ENCODE measurements around the gene ARHGEF17.

DNA sequence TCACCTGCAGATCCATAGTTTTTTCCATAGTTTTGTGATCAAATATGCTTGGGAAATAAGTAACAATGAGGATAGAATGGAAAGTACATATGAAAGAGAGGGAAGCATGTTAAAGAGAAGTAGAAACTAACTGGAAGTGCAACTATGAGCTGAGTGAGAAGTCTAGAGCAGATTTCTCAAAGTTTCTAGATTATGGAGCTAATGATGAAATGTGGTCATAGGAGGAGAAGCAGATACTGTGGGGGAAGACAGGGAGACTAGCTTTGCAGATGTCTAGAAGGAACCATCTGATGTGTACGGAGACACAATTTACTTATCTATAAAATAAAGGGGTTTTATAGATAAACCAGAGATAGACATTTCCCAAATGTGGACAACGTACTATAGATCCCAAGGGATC, 105.2 kb downstream of the ARHGEF17 start:
- no peak for TF ChIP-seq ZFP3 (CRISPR knock-in tag; IDR thresholded peaks at IDR 0.05)
- no peak for TF ChIP-seq ZFP30 (CRISPR knock-in tag; IDR thresholded peaks at IDR 0.05)
- no peak for TF ChIP-seq RARB (CRISPR knock-in tag; IDR thresholded peaks at IDR 0.05)
- no peak for TF ChIP-seq ZNF565 (CRISPR knock-in tag; conservative IDR thresholded peaks at IDR 0.05; ENCODE audit: low read depth)
- no peak for TF ChIP-seq ZC3H10 (CRISPR knock-in tag; IDR thresholded peaks at IDR 0.05)
- TF ChIP-seq OSR1 (CRISPR knock-in tag; IDR thresholded peaks at IDR 0.05): no peak
- TF ChIP-seq BACH2 (CRISPR knock-in tag; IDR thresholded peaks at IDR 0.05; ENCODE audit: borderline replicate concordance): no peak
- TF ChIP-seq, protein P1, sequence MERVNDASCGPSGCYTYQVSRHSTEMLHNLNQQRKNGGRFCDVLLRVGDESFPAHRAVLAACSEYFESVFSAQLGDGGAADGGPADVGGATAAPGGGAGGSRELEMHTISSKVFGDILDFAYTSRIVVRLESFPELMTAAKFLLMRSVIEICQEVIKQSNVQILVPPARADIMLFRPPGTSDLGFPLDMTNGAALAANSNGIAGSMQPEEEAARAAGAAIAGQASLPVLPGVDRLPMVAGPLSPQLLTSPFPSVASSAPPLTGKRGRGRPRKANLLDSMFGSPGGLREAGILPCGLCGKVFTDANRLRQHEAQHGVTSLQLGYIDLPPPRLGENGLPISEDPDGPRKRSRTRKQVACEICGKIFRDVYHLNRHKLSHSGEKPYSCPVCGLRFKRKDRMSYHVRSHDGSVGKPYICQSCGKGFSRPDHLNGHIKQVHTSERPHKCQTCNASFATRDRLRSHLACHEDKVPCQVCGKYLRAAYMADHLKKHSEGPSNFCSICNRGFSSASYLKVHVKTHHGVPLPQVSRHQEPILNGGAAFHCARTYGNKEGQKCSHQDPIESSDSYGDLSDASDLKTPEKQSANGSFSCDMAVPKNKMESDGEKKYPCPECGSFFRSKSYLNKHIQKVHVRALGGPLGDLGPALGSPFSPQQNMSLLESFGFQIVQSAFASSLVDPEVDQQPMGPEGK (CRISPR knock-in tag; IDR thresholded peaks at IDR 0.05; ENCODE audit: borderline replicate concordance): no peak
- TF ChIP-seq ARNTL (CRISPR knock-in tag; IDR thresholded peaks at IDR 0.05; ENCODE audit: borderline replicate concordance, low read depth): no peak
- TF ChIP-seq, protein P2, sequence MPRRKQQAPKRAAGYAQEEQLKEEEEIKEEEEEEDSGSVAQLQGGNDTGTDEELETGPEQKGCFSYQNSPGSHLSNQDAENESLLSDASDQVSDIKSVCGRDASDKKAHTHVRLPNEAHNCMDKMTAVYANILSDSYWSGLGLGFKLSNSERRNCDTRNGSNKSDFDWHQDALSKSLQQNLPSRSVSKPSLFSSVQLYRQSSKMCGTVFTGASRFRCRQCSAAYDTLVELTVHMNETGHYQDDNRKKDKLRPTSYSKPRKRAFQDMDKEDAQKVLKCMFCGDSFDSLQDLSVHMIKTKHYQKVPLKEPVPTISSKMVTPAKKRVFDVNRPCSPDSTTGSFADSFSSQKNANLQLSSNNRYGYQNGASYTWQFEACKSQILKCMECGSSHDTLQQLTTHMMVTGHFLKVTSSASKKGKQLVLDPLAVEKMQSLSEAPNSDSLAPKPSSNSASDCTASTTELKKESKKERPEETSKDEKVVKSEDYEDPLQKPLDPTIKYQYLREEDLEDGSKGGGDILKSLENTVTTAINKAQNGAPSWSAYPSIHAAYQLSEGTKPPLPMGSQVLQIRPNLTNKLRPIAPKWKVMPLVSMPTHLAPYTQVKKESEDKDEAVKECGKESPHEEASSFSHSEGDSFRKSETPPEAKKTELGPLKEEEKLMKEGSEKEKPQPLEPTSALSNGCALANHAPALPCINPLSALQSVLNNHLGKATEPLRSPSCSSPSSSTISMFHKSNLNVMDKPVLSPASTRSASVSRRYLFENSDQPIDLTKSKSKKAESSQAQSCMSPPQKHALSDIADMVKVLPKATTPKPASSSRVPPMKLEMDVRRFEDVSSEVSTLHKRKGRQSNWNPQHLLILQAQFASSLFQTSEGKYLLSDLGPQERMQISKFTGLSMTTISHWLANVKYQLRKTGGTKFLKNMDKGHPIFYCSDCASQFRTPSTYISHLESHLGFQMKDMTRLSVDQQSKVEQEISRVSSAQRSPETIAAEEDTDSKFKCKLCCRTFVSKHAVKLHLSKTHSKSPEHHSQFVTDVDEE (CRISPR knock-in tag; IDR thresholded peaks at IDR 0.05): no peak
- no peak for TF ChIP-seq GLIS3 (CRISPR knock-in tag; IDR thresholded peaks at IDR 0.05)
- TF ChIP-seq, protein P3, sequence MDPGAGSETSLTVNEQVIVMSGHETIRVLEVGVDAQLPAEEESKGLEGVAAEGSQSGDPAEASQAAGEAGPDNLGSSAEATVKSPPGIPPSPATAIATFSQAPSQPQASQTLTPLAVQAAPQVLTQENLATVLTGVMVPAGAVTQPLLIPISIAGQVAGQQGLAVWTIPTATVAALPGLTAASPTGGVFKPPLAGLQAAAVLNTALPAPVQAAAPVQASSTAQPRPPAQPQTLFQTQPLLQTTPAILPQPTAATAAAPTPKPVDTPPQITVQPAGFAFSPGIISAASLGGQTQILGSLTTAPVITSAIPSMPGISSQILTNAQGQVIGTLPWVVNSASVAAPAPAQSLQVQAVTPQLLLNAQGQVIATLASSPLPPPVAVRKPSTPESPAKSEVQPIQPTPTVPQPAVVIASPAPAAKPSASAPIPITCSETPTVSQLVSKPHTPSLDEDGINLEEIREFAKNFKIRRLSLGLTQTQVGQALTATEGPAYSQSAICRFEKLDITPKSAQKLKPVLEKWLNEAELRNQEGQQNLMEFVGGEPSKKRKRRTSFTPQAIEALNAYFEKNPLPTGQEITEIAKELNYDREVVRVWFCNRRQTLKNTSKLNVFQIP (CRISPR knock-in tag; IDR thresholded peaks at IDR 0.05; ENCODE audit: borderline replicate concordance, low read depth): no peak
- TF ChIP-seq ISL1 (CRISPR knock-in tag; IDR thresholded peaks at IDR 0.05): no peak
- TF ChIP-seq ZNF70 (CRISPR knock-in tag; IDR thresholded peaks at IDR 0.05): no peak

Measured in SK-N-SH treated with all-trans-retinoic acid at 6 μM for 48 hours (cell line).